Naive B cell (primary cell): ENCODE data around the gene CNOT4. TPM values are rescaled to one million over a fixed set of nuclear protein-coding genes. Genes with fewer than 3 reads are reported as not detected.

ENCODE experiments used
- ATAC-seq, 2 donors: fragments of 150-1000 bp; cut with Tn5 transposase; 2 replicates each; pipeline ENCODE4 v1.10.0; 2021; ENCODE audit warnings: low read depth in 2 of 2, mild to moderate bottlenecking in 2 of 2, moderate library complexity in 2 of 2
- DNase-seq: peaks from one replicate; pipeline ENCODE4 v3.0.0; 2022
- H3K27ac Mint-ChIP-seq, 6 donors: one replicate each; pipeline ENCODE4 v1.8.0; 2020 to 2022; ENCODE audit warnings: mild to moderate bottlenecking in 6 of 6, mixed read lengths in 6 of 6, moderate library complexity in 5 of 6, inconsistent platforms in 2 of 6
- H3K27me3 Mint-ChIP-seq, 3 donors: one replicate each; pipeline ENCODE4 v1.8.0; 2021 to 2022; ENCODE audit warnings: mixed read lengths in 3 of 3, mild to moderate bottlenecking in 1 of 3
- H3K36me3 Mint-ChIP-seq, 2 donors: one replicate each; pipeline ENCODE4 v1.8.0; 2020 to 2022; ENCODE audit warnings: mixed read lengths in 2 of 2, inconsistent platforms in 1 of 2, mild to moderate bottlenecking in 1 of 2
- H3K4me1 Mint-ChIP-seq, 3 donors: one replicate each; pipeline ENCODE4 v1.8.0; 2020 to 2022; ENCODE audit warnings: mixed read lengths in 3 of 3, inconsistent platforms in 1 of 3, mild to moderate bottlenecking in 1 of 3, moderate library complexity in 1 of 3
- H3K4me3 Mint-ChIP-seq, 8 donors: one replicate each; pipeline ENCODE4 v1.8.0; 2020 to 2022; ENCODE audit warnings: mild to moderate bottlenecking in 8 of 8, mixed read lengths in 8 of 8, moderate library complexity in 8 of 8, inconsistent platforms in 2 of 8
- H3K9me3 Mint-ChIP-seq, 7 donors: one replicate each; pipeline ENCODE4 v1.8.0; 2020 to 2022; ENCODE audit warnings: mixed read lengths in 7 of 7, mild to moderate bottlenecking in 5 of 7, inconsistent platforms in 2 of 7, moderate library complexity in 1 of 7
- polyA plus RNA-seq, 6 donors: library from polyadenylated mRNA; unstranded; fragments of 300-500 nt; fragmentation: Illumina TruSeq; gene quantifications; one replicate each; pipeline ENCODE4 v1.2.3, GENCODE V29; 2021; ENCODE audit warnings: low read depth in 6 of 6

CNOT4 gene
- polyA plus RNA-seq, 6 donors from 2014 or later: 15.1 to 23.9 (median 18.5) TPM

DNA sequence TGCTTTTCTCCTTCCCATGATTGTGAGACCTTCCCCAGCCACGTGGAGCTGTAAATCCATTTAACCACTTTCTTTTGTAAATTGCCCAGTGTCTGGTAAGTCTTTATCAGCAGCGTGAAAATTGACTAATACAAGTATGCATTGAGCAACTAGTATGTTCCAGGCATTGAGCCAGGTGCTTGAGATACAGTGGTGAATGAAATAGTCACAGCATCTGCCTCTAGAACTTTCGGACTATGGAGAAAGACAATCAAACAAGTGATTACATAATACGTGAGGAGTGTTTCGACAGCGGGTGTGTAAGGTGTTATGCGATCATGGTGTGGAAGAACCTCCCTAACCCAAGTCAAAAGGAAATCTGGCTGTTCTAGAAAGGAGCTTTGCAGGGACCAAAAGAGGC lies 26.2 kb upstream of the CNOT4 start:
- no peaks in the 10 kb centered on the region for H3K36me3 Mint-ChIP-seq

DNA sequence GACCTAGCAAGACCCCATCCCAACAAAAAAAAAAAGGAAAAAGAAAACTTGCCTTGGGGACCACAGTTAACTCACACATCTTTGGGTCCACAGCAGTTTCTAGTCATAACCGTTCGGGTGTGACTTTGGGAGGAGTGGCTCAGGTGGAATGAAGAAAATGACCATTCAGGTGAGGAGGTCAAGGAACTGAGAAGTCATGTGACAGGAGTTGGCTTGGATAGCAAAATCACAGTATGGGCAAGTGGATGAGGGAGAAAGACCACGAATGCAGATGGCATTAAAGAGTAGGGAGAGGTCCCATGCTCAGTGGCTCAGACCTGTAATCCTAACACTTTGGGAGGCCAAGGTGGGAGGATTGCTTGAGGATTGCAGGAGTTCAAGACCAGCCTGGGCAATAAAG lies 17.1 kb upstream of the CNOT4 start:
- H3K36me3 Mint-ChIP-seq: no peaks in the 10 kb centered on the region
- no peaks in the 10 kb centered on the region for H3K4me1 Mint-ChIP-seq
- no peak for DNase-seq
- peaks cover 0 to 9% (median 5%) of the 10 kb centered on the region in 7 donors for H3K9me3 Mint-ChIP-seq
- H3K4me3 Mint-ChIP-seq: no peak overlapping the region
- no peak for ATAC-seq
- H3K27ac Mint-ChIP-seq: no peak overlapping the region
- peaks cover 0 to 6% (median 4%) of the 10 kb centered on the region in 3 donors for H3K27me3 Mint-ChIP-seq

More for the DNA sequence above, 26.2 kb upstream of the CNOT4 start:
- Mint-ChIP-seq H3K9me3 (no peaks in the 10 kb centered on the region), H3K4me1 (peaks cover 0 to 4% (median 0%) of the 10 kb centered on the region in 3 donors), H3K27ac (peak overlapping the region in 1 of 6 donors; percentile 2), H3K27me3 (peaks cover 0 to 5% (median 4%) of the 10 kb centered on the region in 3 donors), H3K4me3 (no peak overlapping the region)
- no peak for DNase-seq
- ATAC-seq: no peak

DNA sequence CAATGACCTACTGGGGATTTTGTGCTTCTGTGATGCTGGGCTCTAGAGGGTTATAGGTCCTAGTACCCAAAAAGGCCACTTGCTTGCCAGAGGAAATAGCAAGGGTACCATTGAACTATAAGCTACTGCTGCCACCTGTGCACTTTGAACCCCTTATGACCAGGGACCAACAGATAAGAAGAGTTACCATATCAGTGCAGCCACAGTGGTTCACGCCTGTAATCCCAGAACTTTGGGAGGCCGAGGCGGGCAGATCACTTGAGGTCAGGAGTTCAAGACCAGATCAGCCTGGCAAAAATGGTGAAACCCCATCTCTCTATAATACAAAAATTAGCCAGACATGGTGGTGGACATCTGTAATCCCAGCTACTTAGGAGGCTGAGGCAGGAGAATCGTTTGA lies 15.5 kb upstream of the CNOT4 start:
- Mint-ChIP-seq H3K4me1 (no peaks in the 10 kb centered on the region), H3K27ac (no peak overlapping the region), H3K36me3 (no peaks in the 10 kb centered on the region), H3K9me3 (peaks cover 0 to 9% (median 5%) of the 10 kb centered on the region in 7 donors), H3K4me3 (no peak overlapping the region), H3K27me3 (peaks cover 0 to 6% (median 4%) of the 10 kb centered on the region in 3 donors)
- no peak for DNase-seq
- no peak for ATAC-seq

DNA sequence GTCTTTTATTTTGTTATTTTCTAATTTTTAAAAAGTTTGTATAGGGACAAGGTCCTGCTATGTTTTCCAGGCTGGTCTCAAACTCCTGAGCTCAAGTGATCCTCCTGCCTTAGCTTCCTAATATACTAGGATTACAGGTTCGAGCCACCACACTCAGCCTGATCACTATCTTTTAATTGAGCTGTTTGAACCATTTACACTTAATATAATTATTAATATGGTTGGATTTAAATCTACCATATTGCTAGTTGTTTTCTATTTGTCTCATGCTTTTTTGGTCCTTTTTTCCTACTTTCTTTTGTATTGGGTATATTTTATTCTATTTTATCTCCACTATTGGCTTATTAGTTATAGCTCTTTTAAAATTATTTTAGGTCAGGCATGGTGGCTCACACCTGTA lies 13.2 kb upstream of the CNOT4 start:
- Mint-ChIP-seq H3K4me1 (no peaks in the 10 kb centered on the region), H3K36me3 (no peaks in the 10 kb centered on the region), H3K27ac (peak overlapping the region in 1 of 6 donors; percentile 41), H3K27me3 (peaks cover 0 to 6% (median 4%) of the 10 kb centered on the region in 3 donors), H3K4me3 (no peak overlapping the region), H3K9me3 (peaks cover 0 to 9% (median 5%) of the 10 kb centered on the region in 7 donors)
- ATAC-seq: no peak
- no peak for DNase-seq

DNA sequence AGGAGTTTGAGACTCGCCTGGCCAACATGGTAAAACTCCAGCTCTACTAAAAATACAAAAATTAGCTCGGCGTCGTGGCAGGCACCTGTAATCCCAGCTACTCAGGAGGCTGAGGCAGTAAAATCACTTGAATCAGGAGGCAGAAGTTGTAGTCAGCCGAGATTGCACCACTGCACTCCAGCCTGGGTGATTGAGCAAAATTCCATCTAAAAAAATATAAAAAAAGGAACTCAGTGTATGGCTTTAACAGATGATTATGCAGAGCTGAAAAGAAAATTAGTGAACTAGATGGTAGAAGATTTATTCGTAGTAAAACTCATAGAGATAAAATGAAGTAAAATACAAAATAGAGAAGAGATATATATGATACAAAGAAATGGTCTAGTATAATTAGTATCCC lies 12.6 kb upstream of the CNOT4 start:
- no peak overlapping the region for H3K27ac Mint-ChIP-seq
- peaks cover 0 to 9% (median 5%) of the 10 kb centered on the region in 7 donors for H3K9me3 Mint-ChIP-seq
- H3K27me3 Mint-ChIP-seq: peaks cover 0 to 6% (median 4%) of the 10 kb centered on the region in 3 donors
- H3K36me3 Mint-ChIP-seq: no peaks in the 10 kb centered on the region
- H3K4me1 Mint-ChIP-seq: no peaks in the 10 kb centered on the region
- ATAC-seq (no peak), DNase-seq (no peak)
- no peak overlapping the region for H3K4me3 Mint-ChIP-seq

DNA sequence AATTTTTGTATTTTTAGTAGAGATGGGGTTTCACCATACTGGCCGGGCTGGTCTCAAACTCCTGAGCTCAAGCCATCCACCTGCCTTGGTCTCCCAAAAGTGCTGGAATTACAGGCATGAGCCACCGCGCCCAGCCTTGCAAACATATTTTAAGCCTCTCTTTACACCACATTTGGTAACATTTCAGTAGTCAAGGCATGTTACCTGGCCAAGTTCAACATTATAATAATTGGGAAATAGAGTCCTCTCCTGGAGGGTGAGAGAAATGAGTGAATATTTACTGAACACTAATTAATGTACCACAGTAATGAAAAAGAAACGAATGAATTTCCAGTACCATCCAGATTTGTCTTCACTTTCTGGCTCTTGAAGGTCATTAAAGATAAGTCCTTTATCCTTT lies 10.0 kb upstream of the CNOT4 start:
- H3K36me3 Mint-ChIP-seq: no peaks in the 10 kb centered on the region
- no peak for DNase-seq
- no peaks in the 10 kb centered on the region for H3K27me3 Mint-ChIP-seq

DNA sequence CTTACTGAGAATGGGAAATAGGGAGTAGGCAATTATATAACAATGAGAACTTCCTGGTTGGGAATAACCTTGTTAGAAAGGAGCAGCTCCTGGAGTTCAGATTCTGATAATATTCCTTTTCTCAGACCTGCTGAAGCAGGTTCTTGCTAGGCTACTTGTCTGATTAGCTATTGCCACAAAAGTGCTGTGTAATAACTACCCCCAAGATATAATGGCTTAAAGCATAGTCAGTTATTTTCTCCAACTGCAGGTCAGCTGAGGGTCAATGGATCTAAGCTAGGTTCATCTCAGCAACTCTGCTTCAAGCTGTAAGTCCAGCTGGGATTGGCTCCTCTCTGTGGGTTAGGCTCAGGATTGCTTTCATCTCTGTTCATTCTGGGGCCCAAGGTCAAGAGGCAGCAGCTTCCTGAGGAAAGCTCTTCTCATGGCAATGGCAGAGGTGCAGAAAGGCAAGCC lies 9.4 kb upstream of the CNOT4 start:
- Mint-ChIP-seq H3K36me3 (no peaks in the 10 kb centered on the region), H3K27me3 (no peaks in the 10 kb centered on the region), H3K27ac (no peak overlapping the region), H3K9me3 (peaks cover 0 to 9% (median 4%) of the 10 kb centered on the region in 7 donors), H3K4me3 (no peak overlapping the region), H3K4me1 (no peaks in the 10 kb centered on the region)
- no peak for ATAC-seq
- DNase-seq: no peak

More for the DNA sequence above, 10.0 kb upstream of the CNOT4 start:
- no peak for ATAC-seq
- no peak overlapping the region for H3K4me3 Mint-ChIP-seq
- H3K4me1 Mint-ChIP-seq: no peaks in the 10 kb centered on the region
- peaks cover 0 to 9% (median 4%) of the 10 kb centered on the region in 7 donors for H3K9me3 Mint-ChIP-seq
- no peak overlapping the region for H3K27ac Mint-ChIP-seq

DNA sequence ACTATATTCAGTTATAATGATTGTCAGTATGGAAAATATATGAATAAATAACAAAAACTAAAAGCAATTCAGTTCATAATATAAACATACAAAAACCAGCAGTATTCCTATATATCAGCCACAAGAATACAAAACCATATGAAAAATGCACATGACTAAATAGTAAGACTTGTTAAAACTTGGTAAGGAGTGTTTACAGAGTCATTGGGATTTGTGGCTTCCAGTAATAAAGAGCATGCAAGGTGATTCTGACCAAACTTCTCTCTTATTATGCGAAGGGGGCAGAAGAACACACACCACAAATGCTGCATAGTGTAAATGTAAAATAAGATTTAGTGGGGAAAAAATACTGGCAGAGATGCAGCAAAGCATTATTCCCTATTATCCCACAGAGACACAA lies 8.8 kb upstream of the CNOT4 start:
- Mint-ChIP-seq H3K4me1 (no peaks in the 10 kb centered on the region), H3K27ac (no peak overlapping the region), H3K27me3 (no peaks in the 10 kb centered on the region), H3K36me3 (no peaks in the 10 kb centered on the region), H3K4me3 (no peak overlapping the region), H3K9me3 (peaks cover 0 to 7% (median 4%) of the 10 kb centered on the region in 7 donors)
- DNase-seq: no peak
- no peak for ATAC-seq

DNA sequence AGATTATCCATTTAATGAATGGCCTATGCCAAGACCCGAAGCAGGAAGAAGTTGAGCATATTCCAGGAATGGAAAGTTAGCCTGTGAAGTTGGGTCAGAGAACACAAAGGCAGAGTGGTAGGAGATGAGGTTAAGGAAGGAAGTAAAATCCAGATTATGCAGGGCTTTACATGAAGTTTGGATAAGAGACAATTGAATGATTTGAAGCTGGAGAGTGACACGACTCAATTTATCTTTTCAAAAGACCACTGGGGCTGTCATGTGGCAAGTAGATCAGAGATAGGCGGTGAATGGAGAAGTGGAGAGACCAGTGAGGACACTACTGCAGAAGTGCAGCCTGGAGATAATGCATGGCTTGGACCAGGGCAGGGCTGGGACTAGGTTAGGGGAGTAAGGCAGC lies 7.2 kb upstream of the CNOT4 start:
- Mint-ChIP-seq H3K27me3 (no peaks in the 10 kb centered on the region), H3K4me1 (no peaks in the 10 kb centered on the region), H3K4me3 (no peak overlapping the region), H3K27ac (no peak overlapping the region), H3K9me3 (no peaks in the 10 kb centered on the region), H3K36me3 (no peaks in the 10 kb centered on the region)
- no peak for ATAC-seq
- no peak for DNase-seq

DNA sequence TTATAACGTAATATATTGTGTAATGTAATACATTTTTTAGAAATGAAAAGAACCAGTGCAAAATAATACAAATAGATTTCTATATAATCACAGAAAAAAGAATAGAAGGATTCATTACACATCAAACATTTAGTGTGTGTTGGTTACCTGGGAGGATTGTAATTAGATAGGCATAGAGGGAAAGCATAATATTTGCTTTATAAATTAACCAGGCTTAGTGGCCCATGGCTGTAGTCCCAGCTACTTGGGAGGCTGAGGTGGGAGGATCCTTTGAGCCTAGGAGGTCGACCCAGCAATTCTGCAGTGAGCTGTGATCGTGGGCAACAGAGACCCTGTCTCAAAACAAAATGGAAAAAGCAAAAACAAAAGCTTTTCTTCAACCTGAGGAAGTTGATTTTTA lies 5.0 kb upstream of the CNOT4 start:
- Mint-ChIP-seq H3K36me3 (no peaks in the 10 kb centered on the region), H3K27me3 (no peaks in the 10 kb centered on the region), H3K9me3 (no peaks in the 10 kb centered on the region)

DNA sequence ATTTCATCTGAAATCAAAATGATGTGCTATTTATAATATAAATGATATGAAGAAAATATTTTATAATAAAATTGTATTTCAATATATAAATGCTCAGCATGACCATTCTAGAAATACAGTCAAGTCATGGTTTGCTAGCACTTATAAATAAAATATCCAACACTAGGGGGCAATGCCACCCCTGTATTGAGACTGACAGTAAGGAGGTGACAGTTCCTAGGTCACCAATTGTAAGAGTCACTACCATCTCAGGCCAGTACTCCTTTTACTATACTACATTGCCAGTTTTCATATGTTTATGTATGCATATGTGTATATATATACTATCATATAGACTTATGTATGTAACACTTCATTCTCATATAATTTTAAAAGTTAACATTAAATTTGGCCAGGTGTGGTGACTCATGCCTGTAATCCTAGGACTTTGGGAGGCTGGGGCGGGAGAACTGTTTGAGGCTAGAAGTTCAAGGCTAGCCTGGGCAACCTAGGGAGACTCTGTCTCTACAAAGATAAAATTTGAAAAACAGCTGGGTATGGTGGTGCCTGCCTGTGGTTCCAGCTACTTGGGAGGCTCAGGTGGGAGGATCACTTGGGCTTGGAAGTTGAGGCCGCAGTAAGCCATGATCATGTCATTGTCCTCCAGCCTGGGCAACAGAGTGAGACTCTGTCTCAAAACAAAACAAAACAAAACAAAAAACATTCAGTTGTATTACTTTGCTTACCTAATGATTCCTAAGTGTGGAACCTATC lies 2.4 kb upstream of the CNOT4 start:
- Mint-ChIP-seq H3K9me3 (no peaks in the 10 kb centered on the region), H3K27me3 (no peaks in the 10 kb centered on the region), H3K4me3 (no peak overlapping the region), H3K4me1 (peaks cover 0 to 3% (median 0%) of the 10 kb centered on the region in 3 donors), H3K36me3 (no peaks in the 10 kb centered on the region), H3K27ac (no peak overlapping the region)
- peak in 1 of 2 donors; percentile 12 for ATAC-seq
- DNase-seq: peak; percentile 63

More for the DNA sequence above, 5.0 kb upstream of the CNOT4 start:
- Mint-ChIP-seq H3K4me3 (no peak overlapping the region), H3K4me1 (no peaks in the 10 kb centered on the region), H3K27ac (no peak overlapping the region)
- ATAC-seq (no peak), DNase-seq (no peak)

DNA sequence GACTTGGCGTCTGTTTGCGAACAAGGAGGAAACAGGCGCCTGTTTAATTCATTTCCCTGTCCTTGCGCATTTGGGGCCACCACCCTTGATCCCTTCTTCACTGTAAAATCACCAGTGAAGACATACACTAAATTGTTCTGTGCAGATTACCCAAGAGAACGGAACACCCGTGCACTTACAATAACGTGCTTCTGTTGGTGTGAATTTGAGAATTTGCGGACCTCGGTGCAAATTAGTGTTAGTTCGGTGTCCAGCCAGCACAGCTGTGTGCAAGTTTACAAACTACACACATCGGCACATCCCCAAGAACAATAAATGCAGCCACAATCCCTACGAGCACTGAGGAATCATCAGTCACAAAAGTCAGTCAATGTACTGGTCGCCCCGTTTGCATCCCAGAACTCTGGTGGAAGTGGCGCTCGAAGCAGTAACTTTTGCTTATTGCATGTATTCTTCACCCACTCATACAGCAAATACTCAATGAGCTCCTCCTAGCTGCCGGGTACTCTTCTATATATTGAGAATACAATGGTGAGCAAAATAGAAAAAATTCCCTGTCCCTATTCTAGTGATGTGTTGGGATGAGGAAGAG lies 786 bp upstream of the CNOT4 start:
- ATAC-seq (no peak), DNase-seq (no peak)
- no peaks in the 10 kb centered on the region for H3K27me3 Mint-ChIP-seq
- no peaks in the 10 kb centered on the region for H3K9me3 Mint-ChIP-seq
- H3K36me3 Mint-ChIP-seq: no peaks in the 10 kb centered on the region
- H3K27ac Mint-ChIP-seq: no peak overlapping the region
- no peak overlapping the region for H3K4me3 Mint-ChIP-seq
- peaks cover 0 to 13% (median 0%) of the 10 kb centered on the region in 3 donors for H3K4me1 Mint-ChIP-seq

DNA sequence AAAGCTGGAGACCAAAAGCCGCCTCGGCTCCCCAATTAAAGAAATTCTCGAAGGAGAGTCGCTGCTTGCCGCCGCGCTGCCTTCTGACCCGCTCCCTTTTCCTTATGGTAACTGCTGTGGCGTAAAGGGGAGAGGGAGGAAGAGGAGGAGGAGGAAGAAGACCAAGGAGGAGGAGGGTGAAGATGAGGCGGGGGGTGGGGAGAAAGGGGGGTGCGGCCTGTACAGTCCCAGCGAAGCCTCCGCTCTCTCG lies 388 bp downstream of the CNOT4 start:
- ATAC-seq (no peak), DNase-seq (no peak)
- no peaks in the 10 kb centered on the region for H3K36me3 Mint-ChIP-seq
- no peak overlapping the region for H3K27ac Mint-ChIP-seq
- no peak overlapping the region for H3K4me3 Mint-ChIP-seq
- no peaks in the 10 kb centered on the region for H3K9me3 Mint-ChIP-seq
- peaks cover 0 to 13% (median 3%) of the 10 kb centered on the region in 3 donors for H3K4me1 Mint-ChIP-seq
- no peaks in the 10 kb centered on the region for H3K27me3 Mint-ChIP-seq

DNA sequence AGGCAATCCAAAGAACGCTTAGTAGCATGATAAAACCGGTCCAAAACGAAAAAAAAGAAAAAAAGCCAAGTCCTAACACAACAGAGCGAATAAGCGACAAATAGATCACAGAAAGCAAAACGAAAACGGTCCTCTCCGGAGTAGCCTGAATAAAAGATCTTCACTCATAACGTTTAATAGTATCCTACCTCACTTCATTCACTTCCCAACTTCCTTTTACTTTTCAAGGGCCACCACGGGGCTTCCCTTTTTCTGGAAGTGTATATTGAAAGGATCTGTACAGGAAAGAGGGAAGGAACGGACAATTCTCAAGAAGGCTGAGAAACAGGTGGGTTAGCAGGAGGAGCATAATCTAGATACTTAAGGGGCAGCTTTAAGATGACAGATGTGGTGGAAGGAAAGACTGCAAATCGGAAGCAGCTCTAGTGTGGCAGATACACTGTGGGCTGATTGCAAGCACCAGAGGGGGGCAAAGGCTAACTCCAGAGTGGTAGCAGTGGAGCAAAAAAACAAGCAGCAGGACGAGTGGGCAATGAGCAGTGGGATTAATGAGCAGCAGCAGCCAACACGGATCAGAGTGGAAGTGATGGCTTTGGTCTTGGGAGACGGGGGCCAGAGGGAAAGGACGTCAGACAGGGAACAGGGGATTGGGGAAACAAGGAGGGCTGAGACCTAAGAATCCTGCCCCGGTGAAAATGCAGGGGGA lies 866 bp downstream of the CNOT4 start:
- peak; percentile 17 for DNase-seq
- ATAC-seq: peak in 1 of 2 donors; percentile 5
- H3K36me3 Mint-ChIP-seq: no peaks in the 10 kb centered on the region
- H3K4me3 Mint-ChIP-seq: no peak overlapping the region
- no peaks in the 10 kb centered on the region for H3K27me3 Mint-ChIP-seq
- H3K27ac Mint-ChIP-seq: no peak overlapping the region
- H3K4me1 Mint-ChIP-seq: peaks cover under 1 to 13% (median 3%) of the 10 kb centered on the region in 3 donors
- H3K9me3 Mint-ChIP-seq: no peaks in the 10 kb centered on the region
